ENCODE measurements around the gene PHF2.

Gene PHF2

DNA sequence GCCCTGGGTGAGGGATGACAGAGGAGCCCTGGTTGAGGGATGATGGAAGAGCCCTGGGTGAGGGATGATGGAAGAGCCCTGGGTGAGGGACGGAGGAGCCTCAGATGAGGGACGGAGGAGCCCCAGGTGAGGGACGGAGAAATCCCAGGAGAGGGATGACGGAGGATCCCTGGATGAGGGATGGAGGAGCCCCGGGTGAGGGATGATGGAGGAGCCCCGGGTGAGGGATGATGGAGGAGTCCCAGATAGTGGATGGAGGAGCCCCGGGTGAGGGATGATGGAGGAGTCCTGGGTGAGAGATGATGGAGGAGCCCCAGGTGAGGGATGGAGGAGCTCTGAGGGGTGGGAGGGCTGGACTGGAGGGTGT is 10.9 kb downstream of the PHF2 start:
- ChIA-PET POLR2A (no interaction called here), CTCF (no interaction called here)
- no peak overlapping the region for H3K4me3 ChIP-seq (ENCODE audit: low read depth, low read length)
- DNase-seq (ENCODE audit: low read depth, low spot score) = no peak
- no peak for TF ChIP-seq CTCF (IDR thresholded peaks at IDR 0.05; ENCODE audit: insufficient read depth, low read length, missing control alignments)

DNA sequence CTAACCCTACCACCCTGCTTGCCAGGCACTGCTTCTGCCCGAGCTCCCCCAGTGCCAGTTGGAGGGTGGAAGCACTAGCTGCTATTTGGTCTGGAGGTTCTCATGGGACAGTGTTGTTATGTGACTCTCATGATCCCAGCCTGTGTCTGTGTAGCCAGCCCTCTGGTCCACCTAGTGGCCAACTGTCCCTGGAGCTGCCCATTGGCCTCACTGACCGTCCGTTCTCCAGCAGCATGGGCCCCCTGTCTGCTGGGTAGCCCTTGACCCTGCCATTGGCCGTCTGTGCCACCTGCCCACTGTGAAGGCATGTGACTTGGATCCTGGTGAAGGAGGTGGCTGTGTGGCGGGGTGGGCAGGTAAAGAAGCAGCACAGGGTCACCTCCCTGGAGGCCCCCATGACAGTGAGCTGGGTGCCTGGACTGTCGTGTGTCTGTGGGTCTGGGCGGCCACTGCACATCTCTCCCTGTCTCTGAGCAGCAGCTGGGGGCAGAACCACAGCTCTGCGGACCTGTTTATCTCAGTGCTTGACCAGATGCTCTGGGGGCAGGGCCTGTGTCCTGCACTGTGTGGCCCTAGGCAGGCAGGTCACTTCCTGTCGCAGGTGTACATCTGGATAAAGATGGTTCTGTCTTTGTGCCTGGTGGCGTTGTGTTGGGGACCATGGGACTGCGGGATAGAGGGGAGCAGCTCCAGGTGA is 11.4 kb downstream of the PHF2 start:
- DNase-seq (ENCODE audit: low read depth, low spot score) = no peak
- no peak overlapping the region for H3K4me3 ChIP-seq (ENCODE audit: low read depth, low read length)
- ChIA-PET POLR2A (no interaction called here), CTCF (interaction anchor here (1.1 to 1.7 kb wide), 2 partner anchors 9 to 22 kb away, joined by 4 to 6 read pairs; no protein-coding TSS in a partner anchor)
- TF ChIP-seq CTCF (IDR thresholded peaks at IDR 0.05; ENCODE audit: insufficient read depth, low read length, missing control alignments) = peak; percentile 15

GRCh38 chr9:93588641-93589609 is 12.5 kb downstream of the PHF2 start:
- no peak overlapping the region for H3K4me3 ChIP-seq (ENCODE audit: low read depth, low read length)
- DNase-seq (ENCODE audit: low read depth, low spot score) = no peak
- ChIA-PET CTCF (interaction anchor here (1.1 to 1.7 kb wide), 3 partner anchors 10 to 23 kb away, joined by 4 to 6 read pairs (median 4); no protein-coding TSS in a partner anchor), POLR2A (interaction anchor here (0.6 kb wide), 1 partner anchor 15 kb away, joined by 3 read pairs; no protein-coding TSS in a partner anchor)
- no peak for TF ChIP-seq CTCF (IDR thresholded peaks at IDR 0.05; ENCODE audit: insufficient read depth, low read length, missing control alignments)

DNA sequence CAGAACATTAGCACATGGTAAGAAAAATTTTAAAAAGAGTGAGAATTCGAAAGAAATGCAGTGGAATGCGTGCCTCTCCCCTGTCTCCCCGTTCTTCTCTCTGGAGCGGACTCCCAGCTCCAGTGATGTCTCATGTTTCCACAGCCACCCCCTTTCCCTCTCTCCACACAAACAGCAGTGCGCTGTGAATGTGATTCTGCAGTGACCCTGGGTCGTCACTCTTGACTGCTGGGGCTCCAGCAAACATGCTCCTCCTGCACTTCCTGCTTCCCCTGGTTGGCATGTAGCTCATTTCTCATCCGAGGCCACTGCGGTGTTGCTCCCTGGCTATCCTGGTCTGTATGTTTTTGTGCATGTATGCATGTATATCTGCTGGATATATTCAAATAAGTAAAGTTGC is 13.3 kb downstream of the PHF2 start:
- no peak overlapping the region for H3K4me3 ChIP-seq (ENCODE audit: low read depth, low read length)
- no peak for DNase-seq (ENCODE audit: low read depth, low spot score)
- CTCF ChIA-PET = interaction anchor here (1.1 to 1.7 kb wide), 2 partner anchors 11 to 23 kb away, joined by 4 to 6 read pairs; no protein-coding TSS in a partner anchor
- no peak for TF ChIP-seq CTCF (IDR thresholded peaks at IDR 0.05; ENCODE audit: insufficient read depth, low read length, missing control alignments)
- POLR2A ChIA-PET = interaction anchor here (0.6 kb wide), 1 partner anchor 16 kb away, joined by 3 read pairs; no protein-coding TSS in a partner anchor

DNA sequence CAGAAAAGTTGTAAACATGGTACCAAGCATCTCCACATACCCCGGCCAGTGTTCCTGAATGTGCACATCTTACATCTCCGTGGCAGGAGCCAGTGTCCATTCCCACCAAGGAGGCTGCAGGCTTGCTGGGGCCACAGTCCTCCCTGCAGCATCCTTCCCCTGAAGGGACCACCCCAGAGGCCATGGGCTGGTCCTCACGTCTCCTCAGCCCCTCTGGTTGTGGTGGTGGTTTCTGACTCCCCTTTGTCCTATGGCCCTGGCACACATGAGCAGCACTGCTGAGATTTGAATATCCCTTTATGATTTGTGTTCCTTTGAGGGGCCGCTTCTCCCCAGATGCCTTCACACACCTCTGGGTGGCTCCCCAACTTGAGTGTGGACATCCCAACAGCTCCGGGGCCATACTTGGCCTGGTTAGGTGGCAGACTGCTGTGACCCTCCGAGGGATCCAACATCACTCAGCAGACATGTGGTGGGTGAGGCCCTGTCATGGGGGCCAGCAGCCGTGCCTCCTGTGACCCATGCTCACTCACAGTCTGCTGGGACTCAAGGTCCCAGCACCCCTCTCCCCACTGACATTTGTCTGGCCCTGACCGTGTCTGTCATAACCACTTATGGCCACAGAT is 14.3 kb downstream of the PHF2 start:
- POLR2A ChIA-PET = no interaction called here
- CTCF ChIA-PET = interaction anchor here (0.7 kb wide), 1 partner anchor 24 kb away, joined by 3 read pairs; no protein-coding TSS in a partner anchor
- TF ChIP-seq CTCF (IDR thresholded peaks at IDR 0.05; ENCODE audit: insufficient read depth, low read length, missing control alignments) = no peak
- no peak overlapping the region for H3K4me3 ChIP-seq (ENCODE audit: low read depth, low read length)
- DNase-seq (ENCODE audit: low read depth, low spot score) = no peak

Data from AG04449 (cell line).